HTERT RPE-1 (cell line): ENCODE data around the gene GPC5.

ENCODE experiments used
- in situ Hi-C: fragments of 300-500 bp; cut with MboI; formaldehyde crosslinking; loops from 4 replicates; pipeline ENCODE4 v1.14.3; 2020; ENCODE audit warnings: low sequenced_read_pairs

The GPC5 gene

DNA sequence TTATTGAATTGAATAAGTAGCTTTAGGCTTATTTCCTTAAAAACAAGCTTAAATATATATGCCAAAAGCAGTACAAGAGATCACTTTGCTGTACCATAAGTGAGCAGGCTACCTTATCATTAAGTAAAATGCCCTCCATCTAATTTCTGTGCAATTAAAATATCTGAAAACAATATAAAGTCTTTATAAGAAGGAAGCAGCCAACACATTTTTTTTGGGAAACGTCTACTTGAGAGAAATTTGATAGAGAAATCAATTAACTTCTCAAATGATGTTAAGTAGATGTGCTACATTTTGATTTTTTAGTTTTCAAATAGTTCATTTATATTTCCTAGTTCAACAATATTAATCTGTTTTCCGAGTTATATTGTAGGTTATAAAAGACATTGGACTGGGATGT is 52.5 kb downstream of the GPC5 start:
- in situ Hi-C loops = no loop called here

DNA sequence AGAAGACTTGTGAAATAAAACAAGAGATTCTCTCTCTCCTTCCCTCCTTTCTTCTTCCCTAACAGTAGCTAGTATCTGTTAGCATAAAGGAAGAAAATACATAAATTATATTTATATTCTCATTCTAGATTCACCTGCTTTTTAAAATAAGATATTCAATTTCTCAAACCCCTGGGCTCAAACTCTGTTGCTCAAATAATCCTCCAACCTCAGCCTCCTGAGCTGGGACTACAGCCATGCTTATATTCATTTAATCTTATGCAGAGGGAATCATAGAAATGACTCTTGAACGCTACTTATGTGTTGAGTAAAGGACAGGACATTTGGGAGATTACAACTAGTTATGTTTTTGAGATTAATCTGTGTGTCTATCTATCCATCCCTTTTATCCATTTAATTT is 56.2 kb downstream of the GPC5 start:
- in situ Hi-C loops = no loop called here

DNA sequence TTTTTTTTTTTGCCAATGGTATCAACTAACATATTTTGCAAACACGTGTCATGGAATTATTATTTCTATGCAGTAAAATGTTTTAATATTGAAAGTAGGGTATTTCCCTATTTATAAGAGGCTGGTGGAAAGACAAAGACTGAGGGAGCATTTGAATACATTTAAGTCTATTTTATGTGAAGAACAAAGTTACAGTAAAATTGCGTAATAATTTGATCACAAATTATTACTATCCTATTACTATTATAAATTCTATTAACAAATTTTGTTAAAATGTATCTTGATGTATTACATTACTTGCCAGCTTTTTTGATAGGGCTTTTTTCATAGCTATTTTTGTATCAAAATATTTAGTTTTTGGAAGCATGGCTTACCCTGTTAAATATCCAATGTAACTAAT is 58.4 kb downstream of the GPC5 start:
- in situ Hi-C loops = no loop called here

DNA sequence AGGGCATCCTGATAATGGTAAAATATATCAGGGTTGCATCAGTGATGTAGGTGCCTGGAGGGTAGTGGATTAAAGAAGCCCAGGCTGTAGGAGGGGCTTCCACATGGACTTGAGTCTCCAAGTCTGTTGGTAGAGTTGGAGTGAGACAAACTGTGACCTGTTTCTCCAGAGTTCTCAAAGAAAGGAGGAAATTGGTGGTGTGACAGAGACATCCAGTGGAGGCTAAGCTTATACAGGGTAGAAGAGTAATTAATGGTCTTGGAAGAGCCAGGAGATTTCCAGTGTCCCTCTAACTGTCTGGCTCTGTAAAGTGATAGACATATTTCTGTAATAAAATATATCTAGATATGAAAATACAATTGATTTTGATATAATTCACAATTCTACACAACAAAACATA is 61.1 kb downstream of the GPC5 start:
- in situ Hi-C loops = no loop called here

DNA sequence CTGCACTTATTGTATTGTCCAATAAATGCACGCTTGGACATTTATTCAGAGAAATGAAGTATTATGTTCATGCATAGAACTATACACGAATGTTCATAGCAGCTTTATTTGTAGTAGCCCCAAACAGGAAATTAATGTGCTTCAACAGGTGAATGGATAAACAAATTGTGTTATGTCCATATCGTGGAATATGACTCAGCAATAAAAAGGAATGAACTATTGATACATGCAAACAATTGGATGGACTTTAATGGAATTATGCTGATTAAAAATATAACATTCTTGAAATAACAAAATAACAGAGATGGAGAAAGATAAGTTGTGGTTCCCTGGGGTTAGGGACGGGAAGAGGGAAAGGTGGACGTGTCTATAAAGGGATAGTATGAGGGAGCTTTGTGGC is 65.9 kb downstream of the GPC5 start:
- in situ Hi-C loops = no loop called here

DNA sequence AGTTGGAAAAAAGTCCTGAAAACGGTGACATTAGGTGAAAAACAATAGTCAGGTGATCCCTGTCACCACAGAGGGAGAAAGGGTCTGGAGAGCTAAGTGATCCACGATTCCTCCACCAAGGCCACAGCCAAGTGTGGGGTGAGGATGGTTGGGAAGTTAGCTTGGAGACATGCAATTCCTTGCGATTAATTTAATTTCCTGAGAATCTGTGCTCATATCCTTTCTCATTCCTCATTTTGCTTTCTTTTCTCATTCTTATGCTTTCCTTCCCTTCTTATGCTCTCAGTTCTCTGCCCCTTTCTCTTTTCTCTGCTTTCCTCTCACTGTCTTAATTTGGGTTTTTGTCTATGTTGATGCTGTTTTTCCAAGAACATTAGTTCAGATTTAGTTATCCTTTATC is 68.8 kb downstream of the GPC5 start:
- in situ Hi-C loops = no loop called here

DNA sequence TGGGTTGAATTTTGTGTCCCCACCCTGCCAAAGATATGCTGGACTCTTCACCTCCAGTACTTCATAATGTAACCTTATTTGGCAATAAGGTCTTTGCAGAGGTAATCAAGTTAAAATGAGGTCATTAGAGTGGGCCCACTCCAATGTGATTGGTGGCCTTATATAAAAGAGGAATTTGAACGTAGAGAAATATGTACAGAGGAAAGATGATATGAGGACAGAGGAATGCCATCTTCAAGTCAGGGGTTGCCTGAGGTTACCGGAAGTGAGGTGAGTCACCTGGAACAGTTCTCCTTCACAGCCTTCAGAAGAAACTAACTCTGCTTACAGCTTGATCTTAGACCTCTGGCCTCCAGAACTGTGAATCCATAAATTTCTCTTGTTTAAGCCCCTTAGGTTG is 69.9 kb downstream of the GPC5 start:
- in situ Hi-C loops = no loop called here

DNA sequence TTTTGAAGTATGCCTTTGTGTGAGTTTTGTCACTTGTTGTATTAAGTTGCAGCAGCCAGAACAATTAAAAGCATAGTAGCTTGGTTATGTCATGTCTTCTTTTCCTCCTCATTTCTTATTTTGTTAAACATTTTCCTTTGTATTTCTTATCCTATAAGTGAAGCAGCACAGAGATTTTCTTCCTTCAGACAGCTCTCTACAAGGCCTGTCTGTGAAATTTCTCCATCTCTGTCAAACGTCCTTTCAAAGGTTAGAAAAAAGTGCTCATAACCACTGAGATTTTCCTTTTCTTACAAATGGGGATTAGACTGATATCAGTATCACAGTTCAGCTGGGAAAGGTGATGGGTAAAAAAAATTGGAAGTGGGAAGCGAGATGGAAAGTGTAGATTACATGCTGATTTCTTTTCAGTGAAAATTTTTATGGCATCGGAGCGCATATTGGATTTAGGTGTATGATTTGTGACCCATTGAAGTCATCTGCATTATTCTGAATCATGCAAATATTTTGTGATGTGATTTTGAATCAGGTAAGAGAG is 71.7 kb downstream of the GPC5 start:
- in situ Hi-C loops = no loop called here

DNA sequence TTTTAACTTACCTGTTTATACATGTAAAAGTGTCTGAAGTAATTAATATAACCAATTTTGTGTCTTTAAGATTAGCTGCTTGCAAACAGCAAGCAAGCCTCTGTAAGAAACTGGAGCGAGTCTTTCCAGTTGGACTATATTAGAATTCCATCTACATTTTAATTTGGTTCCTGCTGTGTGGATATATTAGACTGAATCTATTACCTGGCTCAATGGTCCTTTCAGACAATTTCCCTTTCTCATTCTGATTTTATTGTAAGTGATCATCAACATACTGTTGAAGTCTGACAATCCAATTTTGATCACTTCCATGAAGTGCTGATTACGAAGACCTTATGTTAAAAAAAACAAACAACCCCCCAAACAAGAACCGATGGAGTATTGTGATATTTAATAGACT is 72.3 kb downstream of the GPC5 start:
- in situ Hi-C loops = no loop called here

DNA sequence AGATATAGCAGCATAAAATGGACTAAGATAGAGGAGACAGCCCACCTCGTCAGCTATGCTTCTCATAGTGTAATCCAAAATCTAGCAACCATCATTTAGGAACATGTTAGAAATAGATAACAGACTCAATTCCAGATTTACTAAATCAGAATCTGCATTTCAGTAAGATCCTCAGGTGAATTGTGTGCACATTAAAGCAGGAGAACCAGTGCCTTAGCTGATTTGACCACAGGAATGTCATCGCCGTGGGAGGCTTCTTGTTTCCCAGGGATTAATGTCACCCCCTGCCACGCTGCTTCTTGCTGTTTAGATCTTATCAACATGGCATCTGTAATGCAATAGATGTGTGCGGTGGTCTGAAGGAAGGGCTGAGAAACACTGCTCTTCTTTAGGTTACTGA is 84.0 kb downstream of the GPC5 start:
- in situ Hi-C loops = no loop called here

DNA sequence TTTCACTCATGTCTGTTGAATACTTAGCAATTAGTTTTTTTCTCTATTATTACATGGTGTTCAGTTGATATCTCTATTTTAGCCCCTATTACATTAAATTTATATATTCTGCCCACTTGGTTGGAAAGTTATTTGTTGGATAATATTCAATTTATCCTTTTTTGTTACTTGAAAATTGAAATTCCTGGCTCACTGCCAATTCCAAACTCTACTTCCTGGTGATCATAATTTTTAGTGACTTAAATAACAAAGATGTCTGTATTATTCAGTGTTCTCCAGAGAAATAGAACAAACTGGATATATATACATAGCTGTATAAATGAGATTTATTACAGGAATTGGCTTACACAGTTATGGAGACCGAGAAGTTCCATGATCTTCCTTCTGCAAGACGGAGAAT is 93.6 kb downstream of the GPC5 start:
- in situ Hi-C loops = no loop called here

DNA sequence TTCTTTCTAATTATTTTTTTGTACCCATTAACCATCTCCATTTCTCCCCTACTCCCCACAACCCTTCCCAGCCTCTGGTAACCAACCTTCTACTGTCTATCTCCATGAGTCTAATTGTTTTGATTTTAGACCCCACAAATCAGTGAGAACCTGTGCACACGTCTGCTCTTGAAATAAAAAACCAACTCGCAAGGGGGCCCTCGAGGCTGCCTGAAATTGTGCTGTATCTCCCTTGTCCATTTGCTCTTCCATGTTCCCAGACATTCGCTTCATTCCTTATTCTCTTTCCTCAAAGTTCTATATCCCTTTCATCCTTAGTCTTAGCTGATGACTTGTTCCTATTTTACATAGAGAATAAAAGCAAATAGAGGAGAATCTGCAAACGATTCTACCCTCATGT is 95.0 kb downstream of the GPC5 start:
- in situ Hi-C loops = no loop called here

DNA sequence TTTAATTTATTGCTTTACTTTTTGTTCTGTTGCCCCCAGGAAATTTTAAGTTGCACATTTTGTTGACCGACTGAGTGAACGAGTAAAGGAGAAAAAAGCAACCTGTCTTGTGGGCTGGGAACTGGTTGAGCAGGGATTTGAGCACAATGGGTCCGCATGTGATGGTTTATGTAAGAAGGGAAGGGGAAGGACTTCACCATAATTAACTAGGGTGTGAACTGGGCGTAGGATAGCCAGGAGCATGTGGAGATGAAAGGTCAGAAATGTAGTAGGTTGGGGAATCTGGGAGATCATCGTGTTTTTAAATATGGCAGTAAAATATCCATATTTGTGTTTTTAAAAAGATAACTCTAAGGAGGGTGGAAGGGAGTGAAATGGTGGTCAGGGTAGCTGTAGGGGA is 99.9 kb downstream of the GPC5 start:
- in situ Hi-C loops = no loop called here

DNA sequence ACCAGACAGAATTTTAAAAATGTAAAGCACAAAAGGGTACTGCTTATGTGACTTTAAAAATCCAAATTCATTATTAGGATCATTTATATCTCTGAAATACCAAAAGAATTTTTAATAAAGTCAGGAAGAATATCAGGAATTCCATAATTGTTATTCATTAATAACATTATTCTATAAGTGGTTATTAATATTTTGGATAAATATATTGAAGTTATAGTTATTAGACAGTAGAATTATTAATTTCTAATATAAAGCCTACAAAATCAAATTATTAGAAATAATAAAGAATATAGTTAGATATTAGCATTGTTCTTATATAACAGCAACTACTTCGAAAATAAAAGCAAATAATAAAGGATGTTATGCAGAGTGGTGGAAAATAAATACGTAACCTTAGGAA is 105.8 kb downstream of the GPC5 start:
- in situ Hi-C loops = no loop called here

DNA sequence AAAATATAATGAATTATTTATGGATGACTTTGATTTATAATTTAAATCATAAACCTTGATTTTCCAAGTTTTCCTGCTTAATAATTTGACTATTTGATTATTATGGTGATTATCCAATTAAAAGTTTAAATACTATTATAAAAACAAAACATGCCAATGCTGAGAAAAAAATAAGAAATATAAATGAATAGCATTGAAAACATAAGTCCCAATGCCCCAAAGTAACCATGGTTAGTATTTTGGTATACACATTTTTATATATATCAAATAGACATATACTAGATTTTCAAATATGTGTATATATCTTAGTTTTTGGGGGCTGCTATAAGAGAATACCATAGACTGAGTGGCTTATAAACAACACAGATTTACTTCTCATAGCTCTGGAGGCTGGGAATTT is 108.3 kb downstream of the GPC5 start:
- in situ Hi-C loops = no loop called here

DNA sequence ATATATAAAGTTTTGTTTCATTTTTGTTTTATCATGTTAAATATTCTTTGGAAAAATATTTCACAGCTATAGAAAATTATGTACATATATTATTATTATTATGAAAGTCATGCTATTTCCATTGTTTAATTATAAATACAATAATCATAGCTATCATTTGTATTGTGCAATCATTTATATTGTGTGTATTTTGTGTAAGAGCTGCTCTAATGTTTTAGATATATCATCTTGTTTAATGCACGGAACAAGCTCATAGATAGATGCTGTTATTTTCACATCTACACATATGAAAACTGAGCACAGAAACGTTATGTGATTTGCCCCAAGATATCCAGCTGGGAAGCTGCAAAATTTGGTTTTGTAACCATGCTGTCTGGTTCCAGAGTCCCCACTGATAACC is 111.6 kb downstream of the GPC5 start:
- in situ Hi-C loops = no loop called here

DNA sequence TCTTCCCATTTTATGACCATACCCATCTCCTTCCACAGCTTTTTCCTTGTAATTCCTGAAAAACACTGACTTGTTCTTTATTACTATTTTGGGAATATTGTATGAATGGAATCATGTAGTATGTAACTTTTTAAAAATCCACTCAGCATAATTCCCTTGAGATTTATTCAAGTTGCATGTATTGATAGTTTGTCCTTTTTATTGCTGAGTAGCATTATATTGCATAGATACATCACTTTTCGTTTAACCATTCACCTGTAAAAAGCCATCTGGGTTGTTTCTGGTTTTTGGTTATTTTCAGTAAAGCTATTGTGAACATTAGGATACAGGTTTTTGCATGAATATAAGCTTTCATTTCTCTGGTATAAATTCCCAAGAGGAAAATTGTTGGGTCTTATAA is 115.4 kb downstream of the GPC5 start:
- in situ Hi-C loops = no loop called here

DNA sequence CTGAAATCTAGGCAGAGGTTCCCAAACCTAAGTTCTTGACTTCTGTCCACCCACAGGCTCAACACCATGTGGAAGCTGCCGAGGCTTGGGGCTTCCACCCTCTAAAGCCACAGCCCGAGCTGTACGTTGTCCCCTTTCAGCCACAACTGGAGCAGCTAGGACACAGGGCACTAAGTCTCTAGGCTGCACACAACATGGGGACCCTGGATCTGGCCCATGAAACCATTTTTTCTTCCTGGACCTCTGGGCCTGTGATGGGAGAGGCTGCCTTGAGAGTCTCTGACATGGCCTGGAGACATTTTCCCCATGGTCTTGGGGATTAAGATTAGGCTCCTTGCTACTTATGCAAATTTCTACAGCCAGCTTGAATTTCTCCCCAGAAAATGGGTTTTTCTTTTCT is 118.4 kb downstream of the GPC5 start:
- in situ Hi-C loops = no loop called here

DNA sequence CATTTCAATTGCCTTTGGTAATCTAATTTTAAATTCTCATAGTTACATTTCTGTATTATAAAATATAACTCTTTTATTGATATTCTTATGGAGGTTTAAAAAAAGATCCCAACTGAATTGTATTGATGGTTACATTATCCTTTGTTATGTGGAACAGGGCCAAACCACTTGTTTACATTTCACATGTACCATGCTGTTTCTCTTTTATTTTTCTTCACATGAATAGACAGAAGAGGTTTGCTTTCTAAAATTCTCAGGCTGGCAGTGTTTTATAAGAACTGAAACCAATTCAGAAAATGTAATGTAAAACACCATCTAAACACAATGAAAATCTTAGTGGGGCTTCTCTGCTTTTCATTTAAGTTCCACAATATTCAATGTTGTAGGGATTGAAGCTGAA is 122.5 kb downstream of the GPC5 start:
- in situ Hi-C loops = no loop called here

DNA sequence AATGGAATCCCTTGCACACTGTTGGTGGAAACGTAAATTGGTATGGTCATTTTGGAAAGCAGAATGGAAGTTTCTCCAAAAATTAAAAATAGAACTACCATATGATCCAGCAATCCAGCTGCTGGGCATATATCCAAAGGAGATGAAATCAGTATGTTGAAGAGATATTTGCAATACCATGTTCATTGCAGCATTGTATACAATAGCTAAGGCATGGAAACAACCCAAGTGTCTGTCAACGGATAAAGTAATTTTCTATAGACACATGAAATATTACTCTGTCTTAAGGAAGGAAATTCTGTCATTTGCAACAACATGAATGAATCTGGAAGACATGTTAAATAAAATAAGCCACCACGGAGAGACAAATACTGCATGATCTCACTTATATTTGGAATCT is 124.7 kb downstream of the GPC5 start:
- in situ Hi-C loops = no loop called here

DNA sequence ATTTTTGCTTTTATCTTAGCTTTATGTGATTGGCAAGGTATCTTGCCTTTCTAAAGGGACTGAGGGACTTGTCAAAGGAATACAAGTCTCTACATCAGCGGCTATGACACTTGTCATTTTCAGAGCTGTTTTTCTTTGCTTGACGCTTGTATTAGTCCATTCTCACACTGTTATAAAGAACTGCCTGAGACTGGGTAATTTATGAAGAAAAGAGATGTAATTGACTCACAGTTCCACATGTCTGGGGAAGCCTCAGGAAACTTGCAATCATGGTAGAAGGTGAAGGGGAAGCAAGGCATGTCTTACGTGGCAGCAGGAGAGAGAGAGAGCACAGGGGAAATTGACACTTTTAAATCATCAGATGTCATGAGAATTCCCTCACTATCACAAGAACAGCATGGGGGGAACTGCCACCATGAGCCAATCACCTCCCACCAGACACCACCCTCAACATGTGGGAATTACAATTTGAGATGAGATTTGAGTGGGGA is 128.2 kb downstream of the GPC5 start:
- in situ Hi-C loops = no loop called here

DNA sequence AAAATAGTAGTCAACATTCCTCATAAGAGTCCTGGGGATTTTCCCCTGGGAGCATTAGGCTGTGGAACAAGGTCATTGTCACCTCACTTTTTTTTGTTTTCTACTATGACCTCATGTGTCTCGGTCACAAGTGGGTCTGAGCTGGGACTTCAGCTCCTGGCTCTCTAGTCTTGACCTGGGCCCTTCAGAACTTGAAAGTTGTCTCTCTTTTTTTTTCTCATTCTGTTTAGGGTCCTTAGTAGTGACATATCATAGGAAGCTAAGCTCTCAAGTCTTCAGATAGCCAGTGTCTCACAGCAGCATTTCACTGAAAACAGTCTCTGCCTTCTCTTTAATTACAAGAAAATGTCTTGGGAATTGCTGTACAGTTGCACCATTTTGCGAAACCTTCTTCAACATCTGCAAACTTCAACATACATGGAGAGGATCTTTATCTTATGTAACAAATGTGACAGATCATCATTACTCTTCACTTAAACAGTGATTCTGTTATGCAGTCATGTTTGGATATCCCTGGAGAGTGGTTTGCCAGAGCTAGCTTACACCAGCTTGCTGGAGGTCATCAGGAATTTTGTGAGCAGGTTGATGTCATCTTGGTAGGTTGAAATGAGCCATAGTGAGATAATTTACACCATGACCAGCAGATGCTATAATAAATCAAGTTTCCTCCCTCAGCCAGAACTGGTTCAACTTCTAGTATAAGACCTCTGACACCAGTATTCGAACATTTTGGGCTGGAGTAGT is 131.5 kb downstream of the GPC5 start:
- in situ Hi-C loops = no loop called here

DNA sequence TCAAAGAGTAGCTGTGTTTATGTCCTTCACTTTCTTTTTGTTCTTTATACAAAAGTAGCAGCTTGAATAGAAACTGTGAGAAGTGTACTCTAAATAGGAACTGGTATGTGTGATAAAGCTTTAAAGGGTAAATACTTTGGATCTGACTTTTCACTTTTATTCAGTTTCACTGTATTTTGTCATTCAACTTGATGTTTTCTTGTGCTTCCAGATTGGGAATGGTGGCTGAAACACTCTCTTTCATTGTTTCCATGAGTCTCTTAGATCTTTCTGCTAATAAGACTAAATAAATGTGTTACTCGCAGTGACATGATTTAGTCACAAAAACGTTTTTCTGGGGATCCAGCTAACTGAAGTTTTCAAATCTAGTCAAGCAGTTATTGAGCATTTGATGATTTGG is 133.2 kb downstream of the GPC5 start:
- in situ Hi-C loops = no loop called here
